ENCODE measurements around the gene DCAKD. TPM values are rescaled to one million over a fixed set of nuclear protein-coding genes. Genes with fewer than 3 reads are reported as not detected.

The DCAKD gene
- polyA plus RNA-seq, 1 donor from 2014 or later = 68.5 TPM

- Histone ChIP-seq H3K4me2 (ENCODE audit: low read length) (no peak overlapping the region), H3K9me3 (ENCODE audit: low read length) (no peaks in the 10 kb centered on the region), H3F3A (ENCODE audit: insufficient read depth, low read length, poor library complexity, severe bottlenecking) (no peaks in the 10 kb centered on the region), H3K36me3 (ENCODE audit: insufficient read depth, low read length) (no peaks in the 10 kb centered on the region), H3K9ac (ENCODE audit: low read length) (no peak overlapping the region), H4K20me1 (ENCODE audit: insufficient read depth) (no peaks in the 10 kb centered on the region), H3K4me3 (ENCODE audit: low read length) (no peak overlapping the region), H3K79me2 (replicated peaks; ENCODE audit: insufficient read depth, low read length) (peaks cover 23% of the 10 kb centered on the region), H3K27me3 (ENCODE audit: insufficient read depth, low read depth, low read length) (no peaks in the 10 kb centered on the region), H3K27ac (ENCODE audit: low read length) (no peak overlapping the region), H3K9me2 (ENCODE audit: insufficient read depth, low read length) (no peaks in the 10 kb centered on the region), H2AFZ (ENCODE audit: low read depth, low read length) (no peak overlapping the region)
- TF ChIP-seq MXI1 (conservative IDR thresholded peaks at IDR 0.05; ENCODE audit: poor library complexity, severe bottlenecking) = no peak
Observed at GRCh38 chr17:45048795-45049563, 2.5 kb downstream of the DCAKD start.

- H4K20me1 ChIP-seq (ENCODE audit: insufficient read depth) = no peaks in the 10 kb centered on the region
- H3K9me3 ChIP-seq (ENCODE audit: low read length) = no peaks in the 10 kb centered on the region
- no peak overlapping the region for H2AFZ ChIP-seq (ENCODE audit: low read depth, low read length)
- H3K27me3 ChIP-seq (ENCODE audit: insufficient read depth, low read depth, low read length) = no peaks in the 10 kb centered on the region
- peaks cover 23% of the 10 kb centered on the region for H3K79me2 ChIP-seq (replicated peaks; ENCODE audit: insufficient read depth, low read length)
- no peak overlapping the region for H3K27ac ChIP-seq (ENCODE audit: low read length)
- H3F3A ChIP-seq (ENCODE audit: insufficient read depth, low read length, poor library complexity, severe bottlenecking) = no peaks in the 10 kb centered on the region
- no peaks in the 10 kb centered on the region for H3K36me3 ChIP-seq (ENCODE audit: insufficient read depth, low read length)
- H3K4me2 ChIP-seq (ENCODE audit: low read length) = no peak overlapping the region
- no peaks in the 10 kb centered on the region for H3K9me2 ChIP-seq (ENCODE audit: insufficient read depth, low read length)
- no peak overlapping the region for H3K4me3 ChIP-seq (ENCODE audit: low read length)
- TF ChIP-seq RAD21 (conservative IDR thresholded peaks at IDR 0.05) = no peak
- no peak for TF ChIP-seq MXI1 (conservative IDR thresholded peaks at IDR 0.05; ENCODE audit: poor library complexity, severe bottlenecking)
- TF ChIP-seq EP300 (conservative IDR thresholded peaks at IDR 0.05; ENCODE audit: poor library complexity, severe bottlenecking) = no peak
- no peak for TF ChIP-seq SMC3 (conservative IDR thresholded peaks at IDR 0.05; ENCODE audit: poor library complexity)
- no peak for TF ChIP-seq EZH2 (IDR thresholded peaks at IDR 0.05; ENCODE audit: borderline replicate concordance, insufficient read depth, low read length, poor library complexity, severe bottlenecking)
- no peak for TF ChIP-seq REST (IDR thresholded peaks at IDR 0.05; ENCODE audit: borderline replicate concordance)
- no peak for TF ChIP-seq POLR2AphosphoS5 (IDR thresholded peaks at IDR 0.05)
- TF ChIP-seq CTCF (IDR thresholded peaks at IDR 0.05; ENCODE audit: poor library complexity, severe bottlenecking) = no peak
- no peak for TF ChIP-seq TAF1 (IDR thresholded peaks at IDR 0.05; ENCODE audit: low read depth)
- H3K9ac ChIP-seq (ENCODE audit: low read length) = no peak overlapping the region
Observed at GRCh38 chr17:45046537-45047125, 4.8 kb downstream of the DCAKD start.
